ENCODE results near the gene BMPR1A. TPM values are rescaled to one million over a fixed set of nuclear protein-coding genes. Genes with fewer than 3 reads are reported as not detected.

The BMPR1A gene
- total RNA-seq, 1 experiment from 2014 or later: 42.6 TPM

- TF ChIP-seq CTCF (IDR thresholded peaks at IDR 0.05 in 2 of 3, conservative IDR thresholded peaks at IDR 0.05 in 1 of 3; ENCODE audit: borderline replicate concordance in 1 of 3, insufficient read depth in 1 of 3, low read depth in 2 of 3, low read length in 2 of 3) (no peak), EZH2 (IDR thresholded peaks at IDR 0.05) (no peak), POLR2AphosphoS5 (IDR thresholded peaks at IDR 0.05; ENCODE audit: low read depth, low read length) (no peak), REST (IDR thresholded peaks at IDR 0.05; ENCODE audit: low read depth) (no peak)
Observed at GRCh38 chr10:86900955-86901354, 144.5 kb downstream of the BMPR1A start (continued).

GRCh38 chr10:86904600-86904999 lies 148.2 kb downstream of the BMPR1A start:
- H4K20me1 ChIP-seq (ENCODE audit: insufficient read depth): no peaks in the 10 kb centered on the region
- DNase-seq (ENCODE audit: low read depth, low spot score) (no peak), ATAC-seq (no peak)
- H3K9ac ChIP-seq (ENCODE audit: low read length): no peak overlapping the region
- no peak overlapping the region for H3K4me3 ChIP-seq (replicated peaks in 1 of 2; ENCODE audit: low read depth in 1 of 2, low read length in 2 of 2)
- ChIA-PET CTCF (no interaction called here), POLR2A (no interaction called here), RAD21 (ENCODE audit: low non-redundant PET in 1 of 2, low total read pairs in 2 of 2, uncharacterized antibody in 2 of 2, unreplicated experiment in 2 of 2) (no interaction called here)
- intact Hi-C loops (cut with micrococcal nuclease): no loop called here
- TF ChIP-seq TCF7L2 (IDR thresholded peaks at IDR 0.05; ENCODE audit: borderline replicate concordance, extremely low read depth, insufficient read depth, insufficient read length): no peak
- TF ChIP-seq POLR2AphosphoS5 (IDR thresholded peaks at IDR 0.05; ENCODE audit: low read depth, low read length): no peak
- no peak for TF ChIP-seq YY1 (IDR thresholded peaks at IDR 0.05; ENCODE audit: extremely low read depth, insufficient replicate concordance, low read depth, low read length)
- no peak for TF ChIP-seq FOSL1 (IDR thresholded peaks at IDR 0.05; ENCODE audit: low read depth)
- TF ChIP-seq CEBPB (IDR thresholded peaks at IDR 0.05; ENCODE audit: low read depth): no peak
- H3K4me1 ChIP-seq (ENCODE audit: control insufficient read depth in 1 of 2, insufficient read depth in 2 of 2, low read length in 2 of 2): no peaks in the 10 kb centered on the region
- H3K27me3 ChIP-seq (ENCODE audit: insufficient read depth, low read length): no peaks in the 10 kb centered on the region
- no peak overlapping the region for H3K27ac ChIP-seq (ENCODE audit: low read depth, low read length)
- no peaks in the 10 kb centered on the region for H3K9me2 ChIP-seq (ENCODE audit: insufficient read depth)
- H3K36me3 ChIP-seq (ENCODE audit: control insufficient read depth in 1 of 2, insufficient read depth in 2 of 2, low read length in 2 of 2): peaks cover 5 to 24% of the 10 kb centered on the region in 2 experiments
- no peaks in the 10 kb centered on the region for H3K9me3 ChIP-seq (ENCODE audit: control insufficient read depth in 1 of 2, insufficient read depth in 1 of 2, low read depth in 1 of 2, low read length in 2 of 2)
- H3K4me2 ChIP-seq (ENCODE audit: low read length): no peak overlapping the region
- H2AFZ ChIP-seq (ENCODE audit: low read depth, low read length, poor library complexity, severe bottlenecking): no peak overlapping the region
- H3K79me2 ChIP-seq (ENCODE audit: insufficient read depth, low read length): no peaks in the 10 kb centered on the region
- BruUV-seq (replicated peaks): no TSS peak
